GM21360 (cell line): Measurements from ENCODE around the gene LRIG2.
"Not testable (repeated sequence)": the region's sequence is repeated elsewhere in the genome, so short reads cannot be mapped to it uniquely, and the experiment has no call there.

Source experiments
- ATAC-seq: cut with Tn5 transposase; IDR thresholded peaks from one replicate; pipeline ENCODE4 v1.9.1; 2021; ENCODE audit warnings: mild to moderate bottlenecking, moderate library complexity; ENCODE audit not compliant: unreplicated experiment

The LRIG2 gene

GRCh38 chr1:113158743-113159142, 85.7 kb downstream of the LRIG2 start:
- ATAC-seq, result not testable (repeated sequence)

DNA sequence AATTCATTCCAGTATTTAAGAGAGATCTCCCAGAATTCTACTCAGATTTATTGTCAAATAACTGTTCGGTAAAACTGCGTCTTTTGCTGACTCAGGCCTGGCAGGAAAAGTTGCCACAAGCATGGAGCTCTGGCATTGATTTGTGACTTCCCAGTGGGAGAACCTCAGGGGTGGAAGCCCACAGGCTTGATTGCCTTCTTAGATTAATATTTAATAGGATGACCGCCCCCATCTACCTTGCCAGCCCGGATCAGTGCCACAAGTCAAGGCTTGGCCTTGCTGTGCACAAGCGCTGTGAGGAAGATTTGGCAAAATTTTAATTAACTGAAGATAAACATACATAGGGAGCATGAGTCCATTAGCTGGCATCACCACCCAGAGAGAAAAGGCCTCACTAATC, 93.5 kb downstream of the LRIG2 start:
- ATAC-seq, result no peak

DNA sequence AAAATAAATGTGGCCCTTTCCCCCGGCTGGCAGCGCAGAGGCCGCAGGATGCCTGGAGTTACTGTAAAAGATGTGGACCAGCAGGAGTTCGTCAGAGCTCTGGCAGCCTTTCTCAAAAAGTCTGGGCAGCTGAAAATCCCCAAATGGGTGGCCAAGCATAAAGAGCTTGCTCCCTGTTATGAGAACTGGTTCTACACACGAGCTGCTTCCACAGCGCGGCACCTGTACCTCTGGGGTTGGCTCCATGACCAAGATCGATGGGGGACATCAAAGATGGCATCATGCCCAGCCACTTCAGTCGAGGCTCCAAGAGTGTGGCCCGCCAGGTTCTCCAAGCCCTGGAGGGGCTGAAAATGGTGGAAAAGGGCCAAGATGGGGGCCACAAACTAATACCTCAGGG, 95.9 kb downstream of the LRIG2 start:
- no peak for ATAC-seq

DNA sequence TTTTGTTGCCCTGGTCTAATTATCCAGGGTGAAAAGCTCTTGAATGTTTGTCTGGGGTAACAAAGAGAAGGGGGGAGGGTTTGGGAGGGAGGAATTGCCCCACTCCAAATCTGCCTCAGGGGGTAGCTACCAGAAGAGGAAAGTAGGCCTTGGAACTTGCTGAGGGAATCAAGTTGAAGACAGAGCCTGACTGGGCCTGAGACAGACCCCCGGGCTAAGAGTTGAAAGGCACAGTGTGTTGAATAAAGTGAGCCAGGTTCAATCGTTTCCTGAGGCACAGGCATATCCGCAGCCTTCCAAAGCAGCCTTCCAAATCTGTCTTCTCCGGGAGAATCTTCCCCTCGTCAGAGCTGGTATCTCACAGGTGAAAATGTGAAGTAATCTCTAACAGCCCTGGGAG, 96.6 kb downstream of the LRIG2 start:
- ATAC-seq, result no peak

DNA sequence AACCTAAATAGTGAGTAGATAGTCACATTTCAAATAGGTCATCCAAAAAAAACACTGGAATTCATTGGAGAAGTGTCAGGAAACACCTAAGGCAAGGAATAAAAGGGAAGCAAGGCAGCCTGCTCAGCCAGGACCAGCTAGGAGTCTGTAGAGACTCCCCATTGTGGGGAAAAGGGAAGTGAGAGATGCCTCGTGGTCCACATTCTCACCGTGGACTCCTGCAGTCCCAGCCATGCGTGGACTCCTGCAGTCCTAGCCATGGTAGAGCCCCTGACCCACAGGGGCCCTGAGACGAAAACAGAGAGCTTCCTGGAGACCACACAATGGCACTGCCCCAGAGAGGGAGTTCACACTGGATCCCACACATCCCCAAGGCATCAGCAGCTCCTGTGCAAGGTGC, 97.5 kb downstream of the LRIG2 start:
- no peak for ATAC-seq

GRCh38 chr1:113178106-113178505, 105.1 kb downstream of the LRIG2 start:
- peak; percentile 76 for ATAC-seq

- ATAC-seq, result no peak
Measured at GRCh38 chr1:113178522-113178921, 105.5 kb downstream of the LRIG2 start.
